ENCODE data around the gene FRMD6.

The FRMD6 gene

DNA sequence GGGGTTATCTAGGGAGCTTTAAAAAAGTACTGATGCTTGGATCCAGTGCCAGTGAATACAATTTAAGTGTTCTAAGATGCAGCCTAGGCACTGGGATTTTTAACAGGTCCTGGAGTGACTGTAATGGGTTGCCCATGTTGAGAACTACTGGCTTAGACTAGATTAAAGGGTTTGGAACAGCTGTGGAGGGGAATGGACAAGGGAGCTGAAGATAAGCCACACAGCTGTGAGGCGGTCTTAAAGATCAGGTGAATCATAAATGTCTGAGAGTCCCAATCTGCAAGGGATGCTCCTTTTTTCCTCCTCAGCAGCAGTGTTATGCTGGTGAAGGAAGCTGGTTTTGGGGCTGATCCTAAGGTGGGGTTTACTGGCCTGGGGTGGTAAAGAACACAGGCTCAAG lies 35.5 kb upstream of the FRMD6 start:
- H3K4me3 ChIP-seq (ENCODE audit: low read depth, low read length), result no peak overlapping the region
- no peaks in the 10 kb centered on the region for H3K9me3 ChIP-seq (ENCODE audit: severe bottlenecking)
- TF ChIP-seq CTCF (IDR thresholded peaks at IDR 0.05; ENCODE audit: low read depth, low read length), result no peak
- no peaks in the 10 kb centered on the region for H3K36me3 ChIP-seq
- H3K27ac ChIP-seq, result no peak overlapping the region
- no peak for DNase-seq
- no peaks in the 10 kb centered on the region for H3K27me3 ChIP-seq (ENCODE audit: insufficient read depth, low read depth, severe bottlenecking)

DNA sequence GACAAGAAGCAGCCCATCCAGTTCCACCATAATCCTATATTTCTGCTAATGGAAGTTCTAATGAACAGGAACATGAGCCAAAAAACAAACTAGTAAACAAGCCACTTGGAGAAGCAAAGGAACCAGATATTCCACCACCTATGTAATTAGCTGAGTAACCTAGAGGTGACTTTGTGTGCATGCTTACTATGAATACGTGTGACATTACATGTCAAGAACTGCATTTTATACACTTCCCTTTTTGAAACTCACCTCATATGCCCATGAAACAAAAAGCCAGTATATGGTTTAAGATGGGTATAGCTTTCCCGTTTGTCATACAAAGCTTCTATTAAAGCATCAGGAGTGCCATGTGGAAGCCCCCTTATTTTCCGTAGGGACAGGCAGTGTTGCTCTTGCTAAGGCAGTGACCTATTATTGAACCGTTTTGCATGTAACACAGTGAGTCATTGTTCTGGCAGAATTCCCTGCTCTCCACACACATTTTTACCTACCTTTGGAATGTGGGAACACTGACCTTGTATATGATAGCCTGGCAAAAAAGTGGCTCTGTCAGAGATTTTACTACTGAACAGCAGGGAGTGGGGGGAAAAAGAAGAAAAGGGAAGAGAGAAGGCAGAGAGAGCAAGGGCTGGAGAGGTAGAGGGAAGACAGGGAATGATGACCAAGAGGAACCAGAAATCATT lies 34.8 kb upstream of the FRMD6 start:
- no peaks in the 10 kb centered on the region for H3K36me3 ChIP-seq
- no peak overlapping the region for H3K4me3 ChIP-seq (ENCODE audit: low read depth, low read length)
- DNase-seq, result no peak
- H3K27ac ChIP-seq, result no peak overlapping the region
- TF ChIP-seq CTCF (IDR thresholded peaks at IDR 0.05; ENCODE audit: low read depth, low read length), result no peak
- no peaks in the 10 kb centered on the region for H3K27me3 ChIP-seq (ENCODE audit: insufficient read depth, low read depth, severe bottlenecking)
- H3K9me3 ChIP-seq (ENCODE audit: severe bottlenecking), result no peaks in the 10 kb centered on the region

GRCh38 chr14:51619561-51619960 lies 32.1 kb upstream of the FRMD6 start:
- TF ChIP-seq CTCF (IDR thresholded peaks at IDR 0.05; ENCODE audit: low read depth, low read length), result no peak
- H3K27ac ChIP-seq, result no peak overlapping the region
- no peak for DNase-seq

DNA sequence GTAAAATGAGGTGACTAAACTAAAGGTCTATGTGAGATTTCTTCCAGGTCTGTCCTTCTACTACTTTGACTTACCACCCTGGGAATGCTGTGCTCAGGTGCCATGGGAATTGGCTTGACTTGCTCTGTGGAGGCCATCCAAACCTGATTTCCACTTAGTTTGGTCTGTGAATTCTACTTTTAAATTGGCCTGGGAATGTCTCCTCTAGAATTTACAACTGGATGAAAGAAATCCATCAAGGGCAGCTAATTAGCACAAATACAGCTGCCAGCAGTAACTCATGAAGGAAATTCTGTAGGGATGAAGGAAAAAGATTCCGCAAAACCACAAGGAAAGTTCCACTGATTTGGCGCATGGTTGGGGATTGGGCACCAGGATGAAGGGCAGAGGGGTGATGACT lies 31.7 kb upstream of the FRMD6 start:
- Histone ChIP-seq H3K4me3 (ENCODE audit: low read depth, low read length) (no peak overlapping the region), H3K36me3 (no peaks in the 10 kb centered on the region), H3K27ac (no peak overlapping the region), H3K27me3 (ENCODE audit: insufficient read depth, low read depth, severe bottlenecking) (no peaks in the 10 kb centered on the region), H3K9me3 (ENCODE audit: severe bottlenecking) (no peaks in the 10 kb centered on the region)
- no peak for TF ChIP-seq CTCF (IDR thresholded peaks at IDR 0.05; ENCODE audit: low read depth, low read length)
- no peak for DNase-seq

More at GRCh38 chr14:51619561-51619960, 32.1 kb upstream of the FRMD6 start:
- H3K36me3 ChIP-seq, result no peaks in the 10 kb centered on the region
- no peak overlapping the region for H3K4me3 ChIP-seq (ENCODE audit: low read depth, low read length)
- H3K9me3 ChIP-seq (ENCODE audit: severe bottlenecking), result no peaks in the 10 kb centered on the region
- H3K27me3 ChIP-seq (ENCODE audit: insufficient read depth, low read depth, severe bottlenecking), result no peaks in the 10 kb centered on the region

DNA sequence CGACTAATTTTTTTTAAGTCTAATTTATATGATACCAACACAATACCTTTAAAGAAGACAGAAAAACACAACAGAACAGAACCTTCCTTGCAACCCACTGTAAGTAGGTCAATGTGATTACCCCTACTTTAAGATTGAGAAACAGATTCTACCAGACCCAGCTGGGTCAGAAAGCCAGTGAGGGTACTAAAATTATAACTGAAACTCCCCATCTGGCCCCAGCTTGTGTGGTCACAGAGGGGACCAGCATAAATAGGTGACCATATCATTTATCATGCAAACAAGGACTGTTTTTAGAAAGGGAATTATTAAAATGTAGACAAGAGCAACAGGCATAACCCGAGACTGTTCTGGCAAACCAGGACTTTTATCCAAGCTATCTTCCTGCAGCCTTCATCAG lies 30.1 kb upstream of the FRMD6 start:
- Histone ChIP-seq H3K36me3 (no peaks in the 10 kb centered on the region), H3K27me3 (ENCODE audit: insufficient read depth, low read depth, severe bottlenecking) (no peaks in the 10 kb centered on the region), H3K27ac (no peak overlapping the region), H3K4me3 (ENCODE audit: low read depth, low read length) (no peak overlapping the region), H3K9me3 (ENCODE audit: severe bottlenecking) (no peaks in the 10 kb centered on the region)
- TF ChIP-seq CTCF (IDR thresholded peaks at IDR 0.05; ENCODE audit: low read depth, low read length), result no peak
- DNase-seq, result no peak

- Histone ChIP-seq H3K9me3 (ENCODE audit: severe bottlenecking) (no peaks in the 10 kb centered on the region), H3K36me3 (no peaks in the 10 kb centered on the region), H3K27me3 (ENCODE audit: insufficient read depth, low read depth, severe bottlenecking) (no peaks in the 10 kb centered on the region), H3K27ac (no peak overlapping the region), H3K4me3 (ENCODE audit: low read depth, low read length) (no peak overlapping the region)
- no peak for TF ChIP-seq CTCF (IDR thresholded peaks at IDR 0.05; ENCODE audit: low read depth, low read length)
- no peak for DNase-seq
Measured at GRCh38 chr14:51622376-51622775, 29.3 kb upstream of the FRMD6 start.
